GM19372 (cell line): ENCODE measurements around the gene DDX53.

ENCODE experiments used
- ATAC-seq: cut with Tn5 transposase; IDR thresholded peaks from one replicate; pipeline ENCODE4 v1.9.1; 2021; ENCODE audit warnings: mild to moderate bottlenecking, low read depth, moderate library complexity; ENCODE audit not compliant: unreplicated experiment

The DDX53 gene

DNA sequence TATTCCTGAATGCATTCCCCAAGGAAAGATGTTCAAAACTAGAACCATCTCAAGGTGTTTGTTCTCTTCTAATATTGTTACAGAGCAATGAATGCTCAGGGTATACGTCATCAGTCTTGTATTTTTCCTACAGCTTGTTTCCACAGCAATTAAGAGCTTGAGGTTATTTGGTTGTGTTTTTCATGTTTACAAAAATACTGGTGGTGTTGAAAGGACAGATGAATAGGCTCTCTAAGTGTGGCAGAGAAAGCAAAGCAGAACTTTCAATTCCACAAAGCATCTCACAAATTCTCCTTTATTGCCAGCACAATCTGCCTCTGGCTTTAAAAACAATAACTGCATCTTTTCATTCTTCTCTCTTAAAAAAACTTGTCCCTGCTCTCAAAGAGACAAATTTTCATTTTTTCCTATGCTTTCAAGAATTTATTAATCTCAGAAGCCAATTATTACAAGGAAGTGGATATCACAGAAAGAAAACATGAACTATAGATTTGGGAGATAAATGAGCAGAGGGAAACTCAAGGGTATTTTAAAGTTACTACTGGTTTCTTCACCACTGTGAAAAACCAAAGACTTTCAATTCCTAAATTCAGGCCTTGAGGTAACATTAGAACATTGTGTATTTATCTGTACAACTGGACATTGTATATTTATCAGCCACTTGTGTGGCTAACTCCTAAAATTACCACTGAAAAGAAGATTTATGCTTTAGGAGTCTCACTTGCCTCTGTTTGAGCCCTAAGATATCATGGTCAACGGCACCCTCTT, 49.2 kb downstream of the DDX53 start:
- no peak for ATAC-seq

DNA sequence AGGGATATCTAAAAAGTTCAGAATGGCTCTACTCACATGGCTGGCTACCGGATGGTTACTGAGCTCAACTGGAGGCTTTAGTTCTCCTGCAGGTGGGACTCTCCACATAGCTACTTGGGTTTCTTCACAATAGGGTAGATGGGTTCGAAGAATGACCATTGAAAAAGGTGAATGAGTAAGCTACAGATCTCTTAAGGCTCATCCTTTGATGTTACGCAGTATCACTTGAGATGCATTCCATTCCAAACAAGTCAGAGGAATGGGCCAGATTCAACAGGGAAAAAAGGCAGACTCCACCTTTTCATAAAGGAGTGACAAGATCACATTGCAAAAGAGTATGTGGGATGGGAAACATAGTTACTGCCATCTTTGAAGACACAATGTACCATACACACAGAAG, 52.6 kb downstream of the DDX53 start:
- no peak for ATAC-seq
